MM.1S (cell line): Measurements from ENCODE around the gene WDR88.

ENCODE experiments used
- DNase-seq: peaks from one replicate; pipeline ENCODE4 v3.0.0-alpha.2; 2015
- H2AFZ ChIP-seq: fragments of 300-600 bp; sonication (generic); 2 replicates; pipeline ENCODE4 v1.6.0; 2016; ENCODE audit warnings: antibody characterized with exemption, low read length
- H3F3A ChIP-seq: fragments of 300-600 bp; sonication (generic); 2 replicates; pipeline ENCODE4 v1.6.1; 2016; ENCODE audit warnings: mild to moderate bottlenecking, antibody characterized with exemption, low read length, moderate library complexity, mixed read lengths; ENCODE audit not compliant: insufficient read depth
- H3K27ac ChIP-seq: fragments of 300-600 bp; sonication (generic); 2 replicates; pipeline ENCODE4 v1.5.1; 2016; ENCODE audit warnings: mild to moderate bottlenecking, low read length
- H3K27me3 ChIP-seq: fragments of 300-600 bp; sonication (generic); replicated peaks from 2 replicates; pipeline ENCODE4 v1.6.0; 2016; ENCODE audit warnings: low read length; ENCODE audit not compliant: insufficient read depth
- H3K36me3 ChIP-seq: fragments of 300-600 bp; sonication (generic); replicated peaks from 2 replicates; pipeline ENCODE4 v1.6.1; 2016; ENCODE audit warnings: mild to moderate bottlenecking, low read length, mixed read lengths; ENCODE audit not compliant: insufficient read depth
- H3K4me1 ChIP-seq: fragments of 300-600 bp; sonication (generic); 2 replicates; pipeline ENCODE4 v1.6.1; 2016; ENCODE audit warnings: low read length, mixed read lengths
- H3K4me2 ChIP-seq: fragments of 300-600 bp; sonication (generic); 2 replicates; pipeline ENCODE4 v1.6.0; 2016; ENCODE audit warnings: low read depth, low read length
- H3K4me3 ChIP-seq: fragments of 300-600 bp; sonication (generic); 2 replicates; pipeline ENCODE4 v1.5.1; 2016; ENCODE audit warnings: low read length, mixed read lengths
- H3K79me2 ChIP-seq: fragments of 300-600 bp; sonication (generic); 2 replicates; pipeline ENCODE4 v1.6.1; 2016; ENCODE audit warnings: mixed run types, low read length, mixed read lengths
- H3K9ac ChIP-seq: fragments of 300-600 bp; sonication (generic); 2 replicates; pipeline ENCODE4 v1.6.1; 2016; ENCODE audit warnings: low read length, mixed read lengths
- H3K9me2 ChIP-seq: fragments of 300-600 bp; sonication (generic); replicated peaks from 2 replicates; pipeline ENCODE4 v1.6.1; 2016; ENCODE audit warnings: mild to moderate bottlenecking, low read length, mixed read lengths; ENCODE audit not compliant: insufficient read depth
- H3K9me3 ChIP-seq: fragments of 300-600 bp; sonication (generic); replicated peaks from 2 replicates; pipeline ENCODE4 v1.6.1; 2016; ENCODE audit warnings: mild to moderate bottlenecking, low read length, mixed read lengths; ENCODE audit not compliant: insufficient read depth
- H4K20me1 ChIP-seq: fragments of 300-600 bp; sonication (generic); 2 replicates; pipeline ENCODE4 v1.6.1; 2016; ENCODE audit warnings: mild to moderate bottlenecking, low read length, moderate library complexity, mixed read lengths; ENCODE audit not compliant: insufficient read depth
- EZH2 ChIP-seq: fragments of 300-600 bp; sonication (generic); optimal IDR thresholded peaks from 2 replicates; pipeline ENCODE3; 2017; ENCODE audit warnings: low read depth, mild to moderate bottlenecking, antibody characterized with exemption, low read length, mixed read lengths
- EZH2phosphoT487 ChIP-seq: fragments of 300-600 bp; sonication (generic); IDR thresholded peaks from 2 replicates; pipeline ENCODE4 v1.6.1; 2018; ENCODE audit warnings: antibody characterized with exemption, low read length
- TF ChIP-seq, protein P1 (sequence below): fragments of 300-600 bp; sonication (generic); IDR thresholded peaks from 2 replicates; pipeline ENCODE4 v1.5.1; 2016; ENCODE audit warnings: antibody characterized with exemption, low read length, mixed read lengths

Gene WDR88

GRCh38 chr19:33089010-33089409, 42.9 kb upstream of the WDR88 start:
- no peak overlapping the region for H2AFZ ChIP-seq
- no peaks in the 10 kb centered on the region for H3K9me2 ChIP-seq
- TF ChIP-seq, protein P1, sequence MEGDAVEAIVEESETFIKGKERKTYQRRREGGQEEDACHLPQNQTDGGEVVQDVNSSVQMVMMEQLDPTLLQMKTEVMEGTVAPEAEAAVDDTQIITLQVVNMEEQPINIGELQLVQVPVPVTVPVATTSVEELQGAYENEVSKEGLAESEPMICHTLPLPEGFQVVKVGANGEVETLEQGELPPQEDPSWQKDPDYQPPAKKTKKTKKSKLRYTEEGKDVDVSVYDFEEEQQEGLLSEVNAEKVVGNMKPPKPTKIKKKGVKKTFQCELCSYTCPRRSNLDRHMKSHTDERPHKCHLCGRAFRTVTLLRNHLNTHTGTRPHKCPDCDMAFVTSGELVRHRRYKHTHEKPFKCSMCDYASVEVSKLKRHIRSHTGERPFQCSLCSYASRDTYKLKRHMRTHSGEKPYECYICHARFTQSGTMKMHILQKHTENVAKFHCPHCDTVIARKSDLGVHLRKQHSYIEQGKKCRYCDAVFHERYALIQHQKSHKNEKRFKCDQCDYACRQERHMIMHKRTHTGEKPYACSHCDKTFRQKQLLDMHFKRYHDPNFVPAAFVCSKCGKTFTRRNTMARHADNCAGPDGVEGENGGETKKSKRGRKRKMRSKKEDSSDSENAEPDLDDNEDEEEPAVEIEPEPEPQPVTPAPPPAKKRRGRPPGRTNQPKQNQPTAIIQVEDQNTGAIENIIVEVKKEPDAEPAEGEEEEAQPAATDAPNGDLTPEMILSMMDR, result no peak
- TF ChIP-seq EZH2phosphoT487 (no peak), EZH2 (no peak)
- no peaks in the 10 kb centered on the region for H3K79me2 ChIP-seq
- H3K9ac ChIP-seq, result no peak overlapping the region
- no peak for DNase-seq
- no peaks in the 10 kb centered on the region for H3K27me3 ChIP-seq
- H4K20me1 ChIP-seq, result no peaks in the 10 kb centered on the region
- H3K4me2 ChIP-seq, result no peak overlapping the region
- H3F3A ChIP-seq, result no peaks in the 10 kb centered on the region
- no peaks in the 10 kb centered on the region for H3K36me3 ChIP-seq
- H3K4me1 ChIP-seq, result 0 out of 2 replicates have a peak, but pooled peaks cover 5% of the 10 kb centered on the region
- no peak overlapping the region for H3K27ac ChIP-seq
- no peaks in the 10 kb centered on the region for H3K9me3 ChIP-seq
- no peak overlapping the region for H3K4me3 ChIP-seq

GRCh38 chr19:33090179-33090578, 41.7 kb upstream of the WDR88 start:
- H3K9me3 ChIP-seq, result no peaks in the 10 kb centered on the region

DNA sequence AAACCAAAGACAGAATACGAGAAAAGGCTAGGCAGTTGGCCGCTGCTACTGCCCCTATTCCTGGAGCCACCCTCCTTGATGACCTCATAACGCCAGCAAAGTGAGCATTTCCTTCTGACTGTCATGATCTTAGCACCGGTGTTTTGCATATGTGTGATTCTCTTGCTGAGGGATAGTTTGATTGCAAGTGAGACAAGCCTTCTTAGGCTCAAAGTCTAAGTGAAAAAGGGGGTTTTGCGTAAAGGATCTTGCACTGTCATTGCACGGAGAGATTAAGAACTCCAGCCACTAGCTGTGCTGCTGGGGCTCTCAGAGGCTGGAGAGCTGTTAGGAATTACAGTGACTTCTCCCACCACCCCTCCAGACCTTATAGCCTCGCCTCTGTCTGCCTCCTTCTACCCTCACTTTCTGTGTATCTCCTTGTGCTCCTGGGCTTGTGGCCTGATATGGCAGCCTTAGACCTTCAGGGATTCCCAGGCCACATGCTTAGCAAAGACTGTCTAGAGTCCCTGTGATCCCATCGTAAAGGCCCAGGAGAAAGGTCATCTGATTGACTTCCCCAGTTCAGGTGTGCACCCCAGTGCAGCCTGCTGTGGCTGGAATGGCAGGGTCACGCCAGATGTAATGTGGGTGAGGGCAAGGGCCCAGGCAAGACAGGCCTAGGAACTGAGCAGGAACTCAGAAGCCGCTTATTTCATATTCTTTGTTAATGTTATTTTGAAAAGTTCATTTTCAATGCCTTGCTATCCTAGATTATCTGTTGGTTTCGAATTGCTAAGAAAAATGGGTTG, 38.3 kb upstream of the WDR88 start:
- DNase-seq, result no peak
- H3K27me3 ChIP-seq, result no peaks in the 10 kb centered on the region
- H3K9me3 ChIP-seq, result no peaks in the 10 kb centered on the region
- no peak overlapping the region for H2AFZ ChIP-seq
- no peak overlapping the region for H3K9ac ChIP-seq
- no peak overlapping the region for H3K4me3 ChIP-seq
- H3K79me2 ChIP-seq, result no peaks in the 10 kb centered on the region
- H3K4me2 ChIP-seq, result no peak overlapping the region
- H3K27ac ChIP-seq, result no peak overlapping the region
- H4K20me1 ChIP-seq, result no peaks in the 10 kb centered on the region
- no peaks in the 10 kb centered on the region; the same call in 1 of the 2 replicates for H3K36me3 ChIP-seq
- no peaks in the 10 kb centered on the region for H3K9me2 ChIP-seq
- TF ChIP-seq EZH2 (no peak), EZH2phosphoT487 (no peak)
- TF ChIP-seq, protein P1, result no peak
- 0 out of 2 replicates have a peak, but pooled peaks cover 5% of the 10 kb centered on the region for H3K4me1 ChIP-seq
- no peaks in the 10 kb centered on the region for H3F3A ChIP-seq

More at GRCh38 chr19:33090179-33090578, 41.7 kb upstream of the WDR88 start:
- Histone ChIP-seq H3K9ac (no peak overlapping the region), H3K4me3 (no peak overlapping the region), H3K4me1 (0 out of 2 replicates have a peak, but pooled peaks cover 5% of the 10 kb centered on the region), H3K27ac (no peak overlapping the region), H3K36me3 (no peaks in the 10 kb centered on the region), H3K79me2 (no peaks in the 10 kb centered on the region), H3K27me3 (no peaks in the 10 kb centered on the region), H3F3A (no peaks in the 10 kb centered on the region), H3K4me2 (no peak overlapping the region), H2AFZ (no peak overlapping the region), H4K20me1 (no peaks in the 10 kb centered on the region), H3K9me2 (no peaks in the 10 kb centered on the region)
- DNase-seq, result no peak
- TF ChIP-seq, protein P1, result no peak
- TF ChIP-seq EZH2 (no peak), EZH2phosphoT487 (no peak)
